ENCODE measurements around the gene PGGHG.

The PGGHG gene

DNA sequence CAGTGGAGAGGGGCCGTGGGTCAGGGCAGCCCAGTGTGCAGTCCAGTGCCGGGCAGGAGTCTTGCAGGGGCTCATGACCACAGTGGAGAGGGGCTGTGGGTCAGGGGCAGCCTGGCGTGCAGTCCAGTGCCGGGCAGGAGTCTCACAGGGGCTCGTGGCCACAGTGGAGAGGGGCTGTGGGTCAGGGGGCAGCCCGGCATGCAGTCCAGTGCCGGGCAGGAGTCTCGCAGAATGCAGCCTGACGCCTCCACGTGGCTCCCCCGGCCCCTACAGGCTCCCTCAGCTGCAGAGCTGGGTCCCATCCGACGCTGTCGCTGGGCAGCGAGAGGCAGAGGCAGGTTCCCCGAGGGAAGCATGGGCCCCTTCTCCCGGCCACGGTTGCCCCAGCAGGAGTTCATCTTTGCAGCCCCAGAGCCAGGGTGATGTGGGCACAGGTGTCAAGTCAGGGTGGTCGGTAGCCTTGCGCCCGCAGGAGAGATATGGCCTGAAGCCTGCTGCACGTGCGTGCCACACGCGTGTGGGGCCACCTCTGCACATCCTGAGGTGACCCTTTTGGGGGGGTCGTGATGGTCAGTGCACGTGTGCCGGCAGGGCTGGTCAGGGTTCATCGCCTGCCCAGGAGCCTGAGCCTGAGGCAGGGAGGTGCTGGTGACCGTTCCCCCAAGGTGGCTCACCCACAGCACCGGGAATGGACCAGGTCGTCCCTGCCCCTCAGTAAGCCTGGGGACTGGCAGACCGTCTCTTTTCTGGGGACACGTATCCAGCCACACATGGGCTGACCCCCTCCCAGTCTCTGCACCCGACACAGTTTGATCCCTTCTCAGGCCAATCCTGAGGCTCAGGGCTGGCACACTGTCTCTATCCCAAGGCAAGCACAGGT is 7.5 kb downstream of the PGGHG start:
- POLR2A ChIA-PET: no interaction called here
- no peak overlapping the region for H3K4me3 ChIP-seq (ENCODE audit: low read depth, low read length)

GRCh38 chr11:297051-297585 is 8.2 kb downstream of the PGGHG start:
- POLR2A ChIA-PET: no interaction called here
- no peak overlapping the region for H3K4me3 ChIP-seq (ENCODE audit: low read depth, low read length)
- TF ChIP-seq, protein P1, sequence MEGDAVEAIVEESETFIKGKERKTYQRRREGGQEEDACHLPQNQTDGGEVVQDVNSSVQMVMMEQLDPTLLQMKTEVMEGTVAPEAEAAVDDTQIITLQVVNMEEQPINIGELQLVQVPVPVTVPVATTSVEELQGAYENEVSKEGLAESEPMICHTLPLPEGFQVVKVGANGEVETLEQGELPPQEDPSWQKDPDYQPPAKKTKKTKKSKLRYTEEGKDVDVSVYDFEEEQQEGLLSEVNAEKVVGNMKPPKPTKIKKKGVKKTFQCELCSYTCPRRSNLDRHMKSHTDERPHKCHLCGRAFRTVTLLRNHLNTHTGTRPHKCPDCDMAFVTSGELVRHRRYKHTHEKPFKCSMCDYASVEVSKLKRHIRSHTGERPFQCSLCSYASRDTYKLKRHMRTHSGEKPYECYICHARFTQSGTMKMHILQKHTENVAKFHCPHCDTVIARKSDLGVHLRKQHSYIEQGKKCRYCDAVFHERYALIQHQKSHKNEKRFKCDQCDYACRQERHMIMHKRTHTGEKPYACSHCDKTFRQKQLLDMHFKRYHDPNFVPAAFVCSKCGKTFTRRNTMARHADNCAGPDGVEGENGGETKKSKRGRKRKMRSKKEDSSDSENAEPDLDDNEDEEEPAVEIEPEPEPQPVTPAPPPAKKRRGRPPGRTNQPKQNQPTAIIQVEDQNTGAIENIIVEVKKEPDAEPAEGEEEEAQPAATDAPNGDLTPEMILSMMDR (IDR thresholded peaks at IDR 0.05; ENCODE audit: insufficient read depth, low read length, missing control alignments): no peak
- CTCF ChIA-PET: interaction anchor here (1.5 kb wide), 1 partner anchor 9 kb away, joined by 5 read pairs; no protein-coding TSS in a partner anchor
- DNase-seq (ENCODE audit: low read depth, low spot score): no peak

More for the DNA sequence above, 7.5 kb downstream of the PGGHG start:
- CTCF ChIA-PET: interaction anchor here (9.1 kb wide), 1 partner anchor 9 kb away, joined by 68 read pairs; the partner anchor contains the start of gene IFITM2
- DNase-seq (ENCODE audit: low read depth, low spot score): no peak
- TF ChIP-seq, protein P1 (IDR thresholded peaks at IDR 0.05; ENCODE audit: insufficient read depth, low read length, missing control alignments): no peak

GRCh38 chr11:297586-298405 is 8.9 kb downstream of the PGGHG start:
- TF ChIP-seq, protein P1 (IDR thresholded peaks at IDR 0.05; ENCODE audit: insufficient read depth, low read length, missing control alignments): no peak
- CTCF ChIA-PET: interaction anchor here (1.5 kb wide), 1 partner anchor 8 kb away, joined by 5 read pairs; no protein-coding TSS in a partner anchor
- no peak overlapping the region for H3K4me3 ChIP-seq (ENCODE audit: low read depth, low read length)
- POLR2A ChIA-PET: no interaction called here
- no peak for DNase-seq (ENCODE audit: low read depth, low spot score)

DNA sequence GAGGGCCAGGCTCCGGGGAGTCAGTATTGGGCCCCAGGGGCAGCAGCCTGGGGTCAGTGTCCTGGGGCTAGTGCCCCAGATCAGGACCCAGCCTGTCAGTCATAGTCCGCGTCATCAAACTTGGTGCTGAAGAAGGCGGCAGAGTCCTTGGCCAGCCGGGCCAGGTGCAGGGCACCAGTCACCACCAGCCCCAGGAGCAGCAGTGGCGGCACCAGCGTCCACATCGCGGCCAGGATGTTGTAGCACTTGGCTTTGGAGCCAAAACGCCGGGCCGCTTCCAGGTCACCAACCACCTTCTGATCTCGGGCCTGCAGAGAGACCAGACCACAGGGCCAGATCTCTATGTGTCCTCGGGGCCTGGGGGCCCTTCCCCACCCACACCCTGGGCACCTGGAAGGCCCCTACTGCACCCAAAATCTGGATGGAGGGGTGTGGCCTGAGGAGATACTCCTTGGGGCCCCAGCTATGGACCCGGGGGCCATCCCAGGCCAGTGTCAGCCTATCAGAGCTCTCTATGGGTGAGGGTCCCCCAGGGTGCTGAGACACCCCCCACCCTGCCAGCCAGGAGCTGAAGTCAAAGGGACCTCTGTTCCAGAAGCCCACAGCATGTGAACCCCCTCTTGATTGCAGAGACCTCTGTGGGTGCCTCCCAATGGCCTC is 9.6 kb downstream of the PGGHG start:
- POLR2A ChIA-PET: no interaction called here
- no peak for DNase-seq (ENCODE audit: low read depth, low spot score)

DNA sequence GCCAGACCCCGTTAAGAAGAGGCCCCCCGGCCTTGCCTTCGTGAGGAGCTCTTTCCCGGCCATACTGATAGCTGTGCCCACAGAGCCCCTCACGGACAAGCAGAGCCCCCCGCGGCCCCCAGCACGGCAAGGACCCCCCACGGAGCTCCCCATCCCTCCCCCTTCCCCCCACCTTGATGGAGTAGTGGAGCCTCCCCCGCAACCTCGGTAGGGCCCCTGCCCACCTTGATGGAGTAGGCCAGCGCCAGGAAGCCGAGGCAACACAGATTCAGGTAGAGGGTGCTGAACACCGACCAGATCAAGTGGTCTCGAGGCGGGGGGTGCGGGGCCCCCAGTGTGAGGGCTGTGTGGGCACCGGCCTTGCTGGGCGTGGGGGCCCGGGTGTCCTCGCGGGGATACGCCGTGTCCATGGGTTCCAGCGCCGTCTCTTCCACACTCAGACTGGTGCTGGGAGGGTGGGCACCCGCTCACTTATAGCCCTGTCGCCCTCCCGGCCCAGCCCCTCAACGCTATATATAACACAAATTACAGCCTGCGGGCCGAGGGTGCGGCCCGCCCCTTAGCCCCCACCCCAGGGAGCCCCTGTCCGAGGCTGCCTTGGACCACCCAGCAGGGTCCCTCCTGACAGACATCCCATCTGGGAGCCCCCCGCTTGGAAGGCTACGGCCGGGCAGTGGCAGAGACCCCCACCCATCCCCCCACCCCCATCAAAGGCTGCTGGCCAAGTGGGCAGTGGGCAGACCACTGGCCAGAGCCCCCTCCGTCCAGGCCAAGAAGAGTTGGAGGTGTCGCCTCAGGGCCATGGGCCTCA is 10.4 kb downstream of the PGGHG start, which contains the start of gene IFITM5:
TSS of gene IFITM5 (minus strand) at position 446 of the 811 bp plus-strand sequence. CDS start at position 410, 36 bp downstream.
- CTCF ChIA-PET: no interaction called here
- H3K4me3 ChIP-seq (ENCODE audit: low read depth, low read length): no peak within 1 kb of the TSS
- DNase-seq (ENCODE audit: low read depth, low spot score): no peak
- POLR2A ChIA-PET: no interaction called here
- TF ChIP-seq, protein P1 (IDR thresholded peaks at IDR 0.05; ENCODE audit: insufficient read depth, low read length, missing control alignments): no peak

More for the DNA sequence above, 9.6 kb downstream of the PGGHG start:
- no peak overlapping the region for H3K4me3 ChIP-seq (ENCODE audit: low read depth, low read length)
- CTCF ChIA-PET: interaction anchor here (1.5 kb wide), 1 partner anchor 8 kb away, joined by 5 read pairs; no protein-coding TSS in a partner anchor
- TF ChIP-seq, protein P1 (IDR thresholded peaks at IDR 0.05; ENCODE audit: insufficient read depth, low read length, missing control alignments): no peak
